ENCODE measurements around the gene ANKAR. TPM values are rescaled to one million over a fixed set of nuclear protein-coding genes. Genes with fewer than 3 reads are reported as not detected.
"Not testable (repeated sequence)": the region's sequence is repeated elsewhere in the genome, so short reads cannot be mapped to it uniquely, and the experiment has no call there.

ANKAR gene
- total RNA-seq, 1 experiment from 2014 or later = 4.6 TPM

GRCh38 chr2:189658306-189659212 lies 15.9 kb upstream of the ANKAR start:
- peak; percentile 39 for DNase-seq (ENCODE audit: low read depth)

- no peak for DNase-seq (ENCODE audit: low read depth)
Observed at GRCh38 chr2:189659734-189660133, 14.7 kb upstream of the ANKAR start.

GRCh38 chr2:189660803-189661147 lies 13.7 kb upstream of the ANKAR start:
- no peak for DNase-seq (ENCODE audit: low read depth)

- DNase-seq (ENCODE audit: low read depth) = peak; percentile 99
Observed at GRCh38 chr2:189661148-189661956, 13.1 kb upstream of the ANKAR start, which contains the start of gene ASNSD1. TSS of gene ASNSD1 (plus strand) at chr2:189661459. CDS start at chr2:189666133, 4,674 bp downstream.

GRCh38 chr2:189661957-189662321 lies 12.5 kb upstream of the ANKAR start:
- no peak for DNase-seq (ENCODE audit: low read depth)

GRCh38 chr2:189662669-189663226 lies 11.7 kb upstream of the ANKAR start:
- DNase-seq (ENCODE audit: low read depth) = no peak

GRCh38 chr2:189663319-189663718 lies 11.2 kb upstream of the ANKAR start:
- DNase-seq (ENCODE audit: low read depth) = not testable (repeated sequence)

GRCh38 chr2:189669913-189670312 lies 4.6 kb upstream of the ANKAR start:
- DNase-seq (ENCODE audit: low read depth) = no peak

GRCh38 chr2:189673661-189674373 lies 653 bp upstream of the ANKAR start:
- DNase-seq (ENCODE audit: low read depth) = peak; percentile 41

- DNase-seq (ENCODE audit: low read depth) = no peak
Observed at GRCh38 chr2:189676471-189676870, 2.0 kb downstream of the ANKAR start.

GRCh38 chr2:189679226-189679625 lies 4.8 kb downstream of the ANKAR start:
- no peak for DNase-seq (ENCODE audit: low read depth)

GRCh38 chr2:189681203-189681602 lies 6.7 kb downstream of the ANKAR start:
- no peak for DNase-seq (ENCODE audit: low read depth)

GRCh38 chr2:189681903-189682302 lies 7.4 kb downstream of the ANKAR start:
- DNase-seq (ENCODE audit: low read depth) = no peak

- no peak for DNase-seq (ENCODE audit: low read depth)
Observed at GRCh38 chr2:189683348-189683747, 8.9 kb downstream of the ANKAR start.

GRCh38 chr2:189684811-189685210 lies 10.3 kb downstream of the ANKAR start:
- DNase-seq (ENCODE audit: low read depth) = no peak

GRCh38 chr2:189685540-189686229 lies 11.2 kb downstream of the ANKAR start:
- DNase-seq (ENCODE audit: low read depth) = peak; percentile 55

GRCh38 chr2:189687796-189688195 lies 13.3 kb downstream of the ANKAR start:
- not testable (repeated sequence) for DNase-seq (ENCODE audit: low read depth)

- no peak for DNase-seq (ENCODE audit: low read depth)
Observed at GRCh38 chr2:189696223-189696622, 21.8 kb downstream of the ANKAR start.

GRCh38 chr2:189698020-189698887 lies 23.8 kb downstream of the ANKAR start:
- DNase-seq (ENCODE audit: low read depth) = peak; percentile 56

GRCh38 chr2:189700681-189701080 lies 26.2 kb downstream of the ANKAR start:
- DNase-seq (ENCODE audit: low read depth) = no peak

Data from LHCN-M2 (cell line).